HG03565 (cell line): ENCODE results near the gene CDH23.
"Not testable (repeated sequence)": the region's sequence is repeated elsewhere in the genome, so short reads cannot be mapped to it uniquely, and the experiment has no call there.

Source experiments
- ATAC-seq: cut with Tn5 transposase; IDR thresholded peaks from one replicate; pipeline ENCODE4 v1.9.1; 2021; ENCODE audit warnings: mild to moderate bottlenecking, moderate library complexity; ENCODE audit not compliant: unreplicated experiment

Gene CDH23

GRCh38 chr10:71837098-71837827 is 440.5 kb downstream of the CDH23 start:
- ATAC-seq, result no peak

GRCh38 chr10:71838264-71839211 is 441.8 kb downstream of the CDH23 start:
- ATAC-seq, result no peak

GRCh38 chr10:71840177-71840957 is 443.6 kb downstream of the CDH23 start:
- ATAC-seq, result no peak

GRCh38 chr10:71840958-71841335 is 444.2 kb downstream of the CDH23 start:
- no peak for ATAC-seq

GRCh38 chr10:71842422-71842821 is 445.7 kb downstream of the CDH23 start:
- no peak for ATAC-seq

GRCh38 chr10:71842856-71843686 is 446.4 kb downstream of the CDH23 start:
- no peak for ATAC-seq

- no peak for ATAC-seq
These were observed 447.4 kb downstream of the CDH23 start for GRCh38 chr10:71844084-71844483.

- no peak for ATAC-seq
These were observed 448.0 kb downstream of the CDH23 start for GRCh38 chr10:71844695-71845094.

GRCh38 chr10:71845410-71846405 is 449.0 kb downstream of the CDH23 start:
- ATAC-seq, result no peak

GRCh38 chr10:71846816-71847215 is 450.1 kb downstream of the CDH23 start:
- ATAC-seq, result no peak

GRCh38 chr10:71847418-71847817 is 450.7 kb downstream of the CDH23 start:
- ATAC-seq, result no peak

GRCh38 chr10:71848325-71849275 is 451.9 kb downstream of the CDH23 start:
- no peak for ATAC-seq

- no peak for ATAC-seq
These were observed 452.8 kb downstream of the CDH23 start for GRCh38 chr10:71849461-71849908.

GRCh38 chr10:71850021-71850742 is 453.5 kb downstream of the CDH23 start:
- ATAC-seq, result no peak

- ATAC-seq, result peak; percentile 89
These were observed 454.2 kb downstream of the CDH23 start, which contains the start of gene PSAP for GRCh38 chr10:71850743-71851464. Gene PSAP, minus strand, starts transcription at chr10:71851251. Its CDS starts 30 bp downstream, at chr10:71851221.

- ATAC-seq, result not testable (repeated sequence)
These were observed 454.9 kb downstream of the CDH23 start for GRCh38 chr10:71851465-71852095.
